GM21723 (cell line): ENCODE measurements around the gene ALPG.
"Not testable (repeated sequence)": the region's sequence is repeated elsewhere in the genome, so short reads cannot be mapped to it uniquely, and the experiment has no call there.

Source experiments
- ATAC-seq: cut with Tn5 transposase; IDR thresholded peaks from one replicate; pipeline ENCODE4 v1.9.1; 2021; ENCODE audit warnings: mild to moderate bottlenecking, moderate library complexity; ENCODE audit not compliant: unreplicated experiment

The ALPG gene

DNA sequence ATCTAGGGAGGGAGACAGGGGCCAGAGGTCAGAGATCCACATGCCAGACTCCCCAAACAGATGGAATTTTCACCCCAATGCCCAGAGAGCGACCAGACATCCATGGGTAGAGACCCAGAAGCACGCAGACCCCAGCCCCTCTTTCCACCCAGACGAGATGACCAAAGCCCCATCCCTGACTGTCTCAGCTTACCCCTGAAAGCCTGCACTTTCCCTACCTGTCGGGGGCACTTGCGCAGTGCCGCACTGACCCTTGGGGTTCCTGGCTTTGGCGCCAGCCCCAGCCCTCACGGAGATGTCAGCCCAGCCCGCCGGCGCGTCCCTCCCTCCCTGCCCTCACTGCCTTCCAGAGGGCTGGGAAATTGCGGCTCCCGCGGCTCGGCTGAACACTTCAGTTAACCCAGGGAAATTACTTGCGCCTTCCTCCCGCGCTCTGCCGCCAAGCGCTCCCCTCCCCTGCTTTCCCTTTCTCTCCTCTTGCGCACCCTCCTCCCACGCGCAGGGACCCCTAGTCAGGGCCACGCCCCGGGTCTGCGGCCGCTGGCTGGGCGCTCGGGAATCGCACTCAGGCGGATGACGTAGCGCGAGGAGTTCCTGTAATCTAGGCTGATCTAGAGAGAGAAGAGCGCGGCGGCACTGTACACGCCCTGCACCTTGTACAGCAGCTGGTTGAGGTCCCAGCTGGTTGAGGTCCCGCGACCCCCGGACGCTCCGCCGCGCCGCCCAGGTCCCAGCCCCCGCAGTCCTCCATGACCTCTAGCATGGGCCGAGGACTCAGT is 12.0 kb downstream of the ALPG start:
- no peak for ATAC-seq

GRCh38 chr2:232419245-232420072 is 12.8 kb downstream of the ALPG start:
- no peak for ATAC-seq

GRCh38 chr2:232420073-232420454 is 13.4 kb downstream of the ALPG start:
- ATAC-seq, result no peak

GRCh38 chr2:232420463-232421188 is 14.0 kb downstream of the ALPG start:
- ATAC-seq, result no peak

DNA sequence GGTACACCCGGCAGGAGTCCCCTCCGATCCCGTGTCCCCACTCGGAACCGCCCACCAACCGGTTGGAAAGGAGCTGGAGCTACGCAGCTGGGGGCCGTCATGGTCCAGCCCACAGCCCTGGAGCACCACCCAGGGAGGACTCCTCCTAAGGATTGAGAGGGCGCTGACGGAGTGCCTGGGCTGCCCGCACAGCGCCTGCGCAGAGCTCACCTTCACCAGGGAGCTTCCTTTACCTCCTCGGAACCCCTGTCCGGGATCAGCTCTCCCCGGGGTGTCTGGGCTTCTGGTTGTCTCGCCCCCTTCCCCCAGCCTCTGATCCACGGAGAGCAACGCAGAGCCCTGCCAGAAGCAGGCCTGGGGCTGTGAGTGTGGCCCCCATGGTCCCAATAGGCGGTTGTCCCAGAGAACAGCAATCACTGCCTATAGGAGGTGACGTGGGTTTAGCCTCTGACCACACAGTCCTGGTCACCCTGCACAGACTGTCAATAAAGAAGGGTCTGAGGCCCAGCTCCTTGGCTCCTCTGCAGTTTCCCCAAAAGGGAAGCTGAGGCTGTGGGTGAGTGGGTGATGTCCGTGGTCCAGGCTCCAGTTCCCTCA is 14.6 kb downstream of the ALPG start:
- no peak for ATAC-seq

GRCh38 chr2:232422051-232422450 is 15.4 kb downstream of the ALPG start:
- no peak for ATAC-seq

DNA sequence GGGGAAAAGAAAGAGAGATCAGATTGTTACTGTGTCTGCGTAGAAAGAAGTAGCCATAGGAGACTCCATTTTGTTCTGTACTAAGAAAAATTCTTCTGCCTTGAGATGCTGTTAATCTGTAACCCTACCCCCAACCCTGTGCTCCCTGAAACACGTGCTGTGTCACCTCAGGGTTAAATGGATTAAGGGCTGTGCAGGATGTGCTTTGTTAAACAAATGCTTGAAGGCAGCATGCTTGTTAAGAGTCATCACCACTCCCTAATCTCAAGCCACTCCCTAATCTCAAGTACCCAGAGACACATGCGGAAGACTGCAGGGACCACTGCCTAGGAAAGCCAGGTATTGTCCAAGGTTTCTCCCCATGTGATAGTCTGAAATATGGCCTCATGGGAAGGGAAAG is 16.4 kb downstream of the ALPG start:
- not testable (repeated sequence) for ATAC-seq

DNA sequence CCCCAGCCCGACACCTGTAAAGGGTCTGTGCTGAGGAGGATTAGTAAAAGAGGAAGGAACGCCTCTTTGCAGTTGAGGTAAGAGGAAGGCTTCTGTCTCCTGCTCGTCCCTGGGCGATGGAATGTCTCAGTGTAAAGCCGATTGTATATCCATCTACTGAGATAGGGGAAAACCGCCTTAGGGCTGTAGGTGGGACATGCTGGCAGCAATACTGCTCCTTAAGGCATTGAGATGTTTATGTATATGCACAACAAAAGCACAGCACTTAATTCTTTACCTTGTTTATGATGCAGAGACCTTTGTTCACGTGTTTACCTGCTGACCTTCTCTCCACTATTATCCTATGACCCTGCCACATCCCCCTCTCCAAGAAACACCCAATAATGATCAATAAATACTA is 16.8 kb downstream of the ALPG start:
- not testable (repeated sequence) for ATAC-seq

GRCh38 chr2:232431705-232432590 is 25.3 kb downstream of the ALPG start:
- ATAC-seq, result no peak

GRCh38 chr2:232432598-232433184 is 26.0 kb downstream of the ALPG start:
- ATAC-seq, result no peak

- ATAC-seq, result not testable (repeated sequence)
Measured at GRCh38 chr2:232433622-232434021, 27.0 kb downstream of the ALPG start.

DNA sequence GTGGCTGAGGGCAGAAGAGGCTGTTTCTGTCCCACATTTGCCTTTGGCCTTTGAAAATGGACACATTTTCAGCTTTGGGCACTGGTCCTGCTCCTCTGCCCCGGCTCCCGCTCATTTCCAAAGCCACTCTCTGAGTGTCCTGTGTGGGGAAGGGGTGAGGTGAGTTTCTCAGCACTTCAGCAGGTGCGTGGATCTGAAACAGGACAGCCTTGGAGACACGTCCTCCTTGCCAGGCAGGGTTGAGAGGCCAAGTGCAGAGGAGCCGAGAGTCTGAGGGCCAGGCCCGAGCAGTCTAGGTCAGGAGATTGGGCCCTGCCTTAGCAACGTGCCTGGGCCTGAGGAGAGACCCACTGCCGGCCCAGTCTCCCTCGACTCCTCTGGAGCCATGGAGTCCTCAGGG is 27.4 kb downstream of the ALPG start:
- ATAC-seq, result no peak

DNA sequence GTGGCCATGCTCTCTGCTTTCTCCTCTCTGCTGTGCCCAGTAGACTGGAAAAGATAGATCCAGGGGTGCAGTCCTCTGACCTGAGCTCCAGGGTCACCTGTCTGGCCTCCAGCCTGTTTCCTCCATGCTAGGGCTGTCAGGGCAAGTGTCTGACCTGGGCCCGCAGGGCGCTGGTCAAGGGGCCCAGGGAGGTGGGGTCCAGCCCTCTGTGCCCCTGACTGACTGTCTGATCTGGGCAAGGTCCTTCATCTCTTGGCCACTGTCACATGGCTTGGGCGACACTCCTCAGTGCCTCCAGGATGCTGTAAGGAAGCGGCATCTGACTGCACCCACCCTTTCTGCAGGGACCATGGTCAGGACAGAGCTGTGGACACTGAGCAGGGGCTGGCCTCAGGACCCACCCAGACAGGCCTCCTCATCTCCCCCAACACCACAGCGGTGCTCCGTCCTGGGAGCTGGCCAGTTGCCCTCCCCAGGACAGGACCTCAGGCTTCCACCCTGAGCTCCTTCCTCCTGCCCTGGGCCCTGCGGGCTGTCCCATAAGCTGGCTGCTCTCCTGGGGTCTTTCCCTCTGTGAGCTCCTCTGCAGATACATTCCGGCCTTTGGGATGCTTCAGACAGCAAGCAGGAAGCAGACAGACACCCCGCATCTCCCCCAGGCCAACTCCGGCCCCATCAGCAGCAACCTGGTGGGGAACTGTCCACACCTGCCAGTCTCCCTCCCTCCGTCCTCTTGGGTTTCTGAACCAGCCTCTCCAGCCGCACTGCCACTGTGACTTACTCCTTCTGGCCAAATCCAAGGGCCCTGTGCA is 28.1 kb downstream of the ALPG start:
- ATAC-seq, result no peak

DNA sequence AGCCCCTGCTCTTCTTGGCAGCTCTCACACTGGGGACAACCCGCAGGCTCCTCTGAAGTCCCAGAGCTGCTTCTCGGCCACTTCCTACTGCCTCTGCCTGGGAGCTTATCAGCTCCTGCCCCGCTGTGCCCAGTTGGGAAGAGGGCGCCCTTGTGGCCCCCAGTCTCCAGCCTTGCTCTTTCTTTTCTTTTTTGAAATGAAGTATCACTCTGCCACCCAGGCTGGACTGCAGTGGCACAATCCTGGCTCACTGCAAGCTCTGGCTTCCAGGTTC is 28.7 kb downstream of the ALPG start:
- ATAC-seq, result no peak

DNA sequence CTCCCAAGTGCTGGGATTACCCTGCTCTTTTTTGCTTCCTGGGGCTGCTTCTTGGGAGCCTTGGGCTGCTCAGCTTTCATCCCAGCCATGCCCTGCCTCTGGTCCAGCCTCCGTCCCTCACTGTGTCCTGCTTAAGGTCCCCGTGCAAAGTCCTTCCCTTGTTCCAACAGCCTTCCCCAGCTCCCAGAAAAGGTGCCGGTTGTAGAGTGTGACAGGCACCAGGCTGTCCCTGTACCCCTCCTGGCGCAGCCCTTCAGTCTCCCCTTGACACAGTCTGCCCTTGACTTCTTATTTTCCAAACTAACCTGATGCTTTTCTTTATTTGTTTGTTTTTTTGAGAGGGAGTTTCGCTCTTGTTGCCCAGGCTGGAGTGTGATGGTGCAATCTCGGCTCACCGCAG is 29.2 kb downstream of the ALPG start:
- ATAC-seq, result no peak

GRCh38 chr2:232436381-232437194 is 29.9 kb downstream of the ALPG start:
- no peak for ATAC-seq

DNA sequence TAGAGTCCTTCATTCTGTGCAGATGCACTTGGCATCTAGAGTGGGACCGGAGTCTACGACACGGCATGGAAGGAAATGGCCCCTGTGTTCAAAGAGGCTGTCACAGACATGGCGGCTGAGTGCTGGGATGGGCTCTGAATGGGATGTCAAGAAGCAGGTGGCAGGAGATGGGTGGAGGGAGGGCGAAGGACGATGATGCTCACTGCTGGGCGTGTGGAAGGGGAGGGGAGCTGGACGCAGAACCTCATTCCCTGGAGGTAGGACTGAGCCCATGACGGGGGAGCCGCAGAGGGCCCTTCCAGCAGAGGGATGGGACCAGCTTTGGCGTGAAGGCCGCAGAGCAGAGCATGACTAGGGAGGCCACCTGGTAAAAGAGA is 30.5 kb downstream of the ALPG start:
- no peak for ATAC-seq

- ATAC-seq, result no peak
Measured at GRCh38 chr2:232438091-232438490, 31.4 kb downstream of the ALPG start.
